ENCODE measurements around the gene PDIK1L.
"Not testable (repeated sequence)": the region's sequence is repeated elsewhere in the genome, so short reads cannot be mapped to it uniquely, and the experiment has no call there.

Gene PDIK1L

GRCh38 chr1:26079960-26080814 lies 31.4 kb upstream of the PDIK1L start:
- DNase-seq, result no peak
- TF ChIP-seq GATA1 (IDR thresholded peaks at IDR 0.05; ENCODE audit: low read depth, low read length), result no peak
- TF ChIP-seq POLR2A (IDR thresholded peaks at IDR 0.05; ENCODE audit: low read length), result no peak

- DNase-seq, result no peak
Measured at GRCh38 chr1:26081267-26082019, 30.2 kb upstream of the PDIK1L start.

GRCh38 chr1:26082020-26082350 lies 29.6 kb upstream of the PDIK1L start:
- no peak for DNase-seq
- TF ChIP-seq POLR2A (IDR thresholded peaks at IDR 0.05; ENCODE audit: low read length) (no peak), GATA1 (IDR thresholded peaks at IDR 0.05; ENCODE audit: low read depth, low read length) (no peak)

More at GRCh38 chr1:26081267-26082019, 30.2 kb upstream of the PDIK1L start:
- TF ChIP-seq GATA1 (IDR thresholded peaks at IDR 0.05; ENCODE audit: low read depth, low read length), result no peak
- TF ChIP-seq POLR2A (IDR thresholded peaks at IDR 0.05; ENCODE audit: low read length), result no peak

- DNase-seq, result no peak
- TF ChIP-seq GATA1 (IDR thresholded peaks at IDR 0.05; ENCODE audit: low read depth, low read length) (no peak), POLR2A (IDR thresholded peaks at IDR 0.05; ENCODE audit: low read length) (no peak)
Measured at GRCh38 chr1:26083208-26083607, 28.4 kb upstream of the PDIK1L start.

GRCh38 chr1:26084091-26084561 lies 27.5 kb upstream of the PDIK1L start:
- TF ChIP-seq POLR2A (IDR thresholded peaks at IDR 0.05; ENCODE audit: low read length) (no peak), GATA1 (IDR thresholded peaks at IDR 0.05; ENCODE audit: low read depth, low read length) (no peak)
- no peak for DNase-seq

- no peak for DNase-seq
- TF ChIP-seq POLR2A (IDR thresholded peaks at IDR 0.05; ENCODE audit: low read length), result no peak
- no peak for TF ChIP-seq GATA1 (IDR thresholded peaks at IDR 0.05; ENCODE audit: low read depth, low read length)
Measured at GRCh38 chr1:26084844-26085243, 26.8 kb upstream of the PDIK1L start.

GRCh38 chr1:26089125-26089524 lies 22.5 kb upstream of the PDIK1L start:
- no peak for DNase-seq
- TF ChIP-seq POLR2A (IDR thresholded peaks at IDR 0.05; ENCODE audit: low read length) (no peak), GATA1 (IDR thresholded peaks at IDR 0.05; ENCODE audit: low read depth, low read length) (no peak)

GRCh38 chr1:26090893-26091292 lies 20.7 kb upstream of the PDIK1L start:
- no peak for DNase-seq

GRCh38 chr1:26092422-26092821 lies 19.2 kb upstream of the PDIK1L start:
- DNase-seq, result no peak
- TF ChIP-seq GATA1 (IDR thresholded peaks at IDR 0.05; ENCODE audit: low read depth, low read length) (no peak), POLR2A (IDR thresholded peaks at IDR 0.05; ENCODE audit: low read length) (no peak)

More at GRCh38 chr1:26090893-26091292, 20.7 kb upstream of the PDIK1L start:
- TF ChIP-seq GATA1 (IDR thresholded peaks at IDR 0.05; ENCODE audit: low read depth, low read length) (no peak), POLR2A (IDR thresholded peaks at IDR 0.05; ENCODE audit: low read length) (no peak)

GRCh38 chr1:26093569-26093968 lies 18.1 kb upstream of the PDIK1L start:
- DNase-seq, result not testable (repeated sequence)

- peak in 1 of 2 experiments; percentile 31 for DNase-seq
- TF ChIP-seq GATA1 (IDR thresholded peaks at IDR 0.05; ENCODE audit: low read depth, low read length) (no peak), POLR2A (IDR thresholded peaks at IDR 0.05; ENCODE audit: low read length) (no peak)
Measured at GRCh38 chr1:26094076-26094669, 17.5 kb upstream of the PDIK1L start.

GRCh38 chr1:26094677-26095383 lies 16.8 kb upstream of the PDIK1L start:
- DNase-seq, result no peak
- TF ChIP-seq GATA1 (IDR thresholded peaks at IDR 0.05; ENCODE audit: low read depth, low read length) (no peak), POLR2A (IDR thresholded peaks at IDR 0.05; ENCODE audit: low read length) (no peak)

- no peak for DNase-seq
- TF ChIP-seq GATA1 (IDR thresholded peaks at IDR 0.05; ENCODE audit: low read depth, low read length) (no peak), POLR2A (IDR thresholded peaks at IDR 0.05; ENCODE audit: low read length) (no peak)
Measured at GRCh38 chr1:26096471-26096870, 15.2 kb upstream of the PDIK1L start.

- no peak for DNase-seq
- no peak for TF ChIP-seq POLR2A (IDR thresholded peaks at IDR 0.05; ENCODE audit: low read length)
- no peak for TF ChIP-seq GATA1 (IDR thresholded peaks at IDR 0.05; ENCODE audit: low read depth, low read length)
Measured at GRCh38 chr1:26097696-26098095, 13.9 kb upstream of the PDIK1L start.

Measured in erythroblast (primary cell).